OCI-LY7 (cell line): ENCODE data around the gene FOLH1. TPM values are rescaled to one million over a fixed set of nuclear protein-coding genes. Genes with fewer than 3 reads are reported as not detected.
"Not testable (repeated sequence)": the region's sequence is repeated elsewhere in the genome, so short reads cannot be mapped to it uniquely, and the experiment has no call there.

Experiments used
- BruUV-seq: library from RNA; stranded (reverse); fragments of 400-500 nt; replicated peaks from 2 replicates; lab custom pipeline; 2021; lab: Mats Ljungman, UMichigan
- CTCF ChIA-PET: fragments of 300-600 bp; sonication (Branson Sonifier 250); formaldehyde crosslinking; loops from one replicate; lab custom pipeline; 2022; ENCODE audit warnings: antibody characterized with exemption; ENCODE audit not compliant: unreplicated experiment; lab: Charles Lee
- POLR2A ChIA-PET: fragments of 300-600 bp; sonication (Branson Sonifier 250); formaldehyde crosslinking; loops from one replicate; lab custom pipeline; 2022; ENCODE audit warnings: antibody characterized with exemption; lab: Charles Lee
- DNase-seq: peaks from one replicate; pipeline ENCODE4 v3.0.0-alpha.2; 2015; ENCODE audit warnings: low spot score
- H2AFZ ChIP-seq: fragments of 200-600 bp; sonication (generic), shearing (Covaris generic); 2 replicates; pipeline ENCODE4 v1.6.1; 2014; ENCODE audit warnings: mild to moderate bottlenecking, antibody characterized with exemption, low read length, moderate library complexity
- H3K27ac ChIP-seq: fragments of 200-600 bp; sonication (generic); 2 replicates; pipeline ENCODE4 v1.5.1; 2014; ENCODE audit warnings: mixed run types, low read depth, mild to moderate bottlenecking, moderate library complexity, low read length, inconsistent platforms; ENCODE audit not compliant: poor library complexity, severe bottlenecking
- H3K36me3 ChIP-seq: fragments of 200-600 bp; sonication (generic); 2 replicates; pipeline ENCODE4 v1.6.1; 2014; ENCODE audit warnings: mild to moderate bottlenecking, antibody characterized with exemption, low read length, moderate library complexity, mixed read lengths; ENCODE audit not compliant: insufficient read depth
- H3K4me1 ChIP-seq: fragments of 200-600 bp; sonication (generic); 2 replicates; pipeline ENCODE4 v1.5.1; 2014; ENCODE audit warnings: mild to moderate bottlenecking, low read length; ENCODE audit not compliant: insufficient read depth, poor library complexity, severe bottlenecking
- H3K4me2 ChIP-seq: fragments of 200-600 bp; sonication (generic); 2 replicates; pipeline ENCODE4 v1.6.1; 2014; ENCODE audit warnings: mild to moderate bottlenecking, low read length
- H3K4me3 ChIP-seq: fragments of 200-600 bp; sonication (generic); 2 replicates; pipeline ENCODE4 v1.5.1; 2014; ENCODE audit warnings: mild to moderate bottlenecking, low read depth, low read length; ENCODE audit not compliant: poor library complexity, severe bottlenecking
- H3K79me2 ChIP-seq: fragments of 200-600 bp; sonication (generic); 2 replicates; pipeline ENCODE4 v1.6.1; 2016; ENCODE audit warnings: low read depth, mild to moderate bottlenecking, low read length, moderate library complexity, mixed read lengths; ENCODE audit not compliant: insufficient read depth
- H3K9me2 ChIP-seq: fragments of 200-600 bp; sonication (generic); 2 replicates; pipeline ENCODE4 v1.6.1; 2016; ENCODE audit warnings: mild to moderate bottlenecking, low read length, mixed read lengths; ENCODE audit not compliant: insufficient read depth
- H3K9me3 ChIP-seq: fragments of 200-600 bp; sonication (generic); 2 replicates; pipeline ENCODE4 v1.6.1; 2014; ENCODE audit warnings: mild to moderate bottlenecking, mixed run types, low read length, mixed read lengths
- H4K20me1 ChIP-seq: fragments of 200-600 bp; sonication (generic); 2 replicates; pipeline ENCODE4 v1.6.1; 2014; ENCODE audit warnings: mild to moderate bottlenecking, antibody characterized with exemption, low read length, moderate library complexity, mixed read lengths; ENCODE audit not compliant: insufficient read depth
- intact Hi-C: fragments of 100-400 bp; cut with micrococcal nuclease; formaldehyde crosslinking; loops from one replicate; pipeline ENCODE4 v1.10.0; 2022; ENCODE audit not compliant: unreplicated experiment
- total RNA-seq, 2 experiments: library from RNA; depleted of rRNA in 1 of 2; stranded (reverse); fragments of >200 nt in 1 of 2; shearing (Covaris generic) in 1 of 2; gene quantifications; 2 replicates each; pipeline ENCODE4 v1.2.3, GENCODE V29; 2014 to 2022

Gene FOLH1
- total RNA-seq, 2 experiments from 2014 or later: not detected

- H3K9me3 ChIP-seq, BruUV-seq, DNase-seq, POLR2A ChIA-PET, H3K27ac ChIP-seq, H4K20me1 ChIP-seq, H2AFZ ChIP-seq, H3K36me3 ChIP-seq, intact Hi-C loops, H3K4me1 ChIP-seq, H3K4me2 ChIP-seq, H3K4me3 ChIP-seq, CTCF ChIA-PET, H3K9me2 ChIP-seq, H3K79me2 ChIP-seq: not testable (repeated sequence)
Measured at GRCh38 chr11:49233685-49234084, 25.3 kb upstream of the FOLH1 start.

- H4K20me1 ChIP-seq, intact Hi-C loops, H3K9me3 ChIP-seq, CTCF ChIA-PET, POLR2A ChIA-PET, H3K4me3 ChIP-seq, DNase-seq, BruUV-seq, H3K36me3 ChIP-seq, H3K27ac ChIP-seq, H3K9me2 ChIP-seq, H3K4me1 ChIP-seq, H2AFZ ChIP-seq, H3K4me2 ChIP-seq, H3K79me2 ChIP-seq: not testable (repeated sequence)
Measured at GRCh38 chr11:49233019-49233418, 24.6 kb upstream of the FOLH1 start.

- H3K27ac ChIP-seq, H3K4me1 ChIP-seq, H3K79me2 ChIP-seq, H3K4me2 ChIP-seq, CTCF ChIA-PET, BruUV-seq, H3K4me3 ChIP-seq, intact Hi-C loops, H2AFZ ChIP-seq, H3K9me3 ChIP-seq, H3K9me2 ChIP-seq, DNase-seq, H4K20me1 ChIP-seq, H3K36me3 ChIP-seq: not testable (repeated sequence)
- POLR2A ChIA-PET: interaction anchor here (0.6 kb wide), 1 partner anchor 1275 kb away, joined by 3 read pairs; no protein-coding TSS in a partner anchor
Measured at GRCh38 chr11:49231725-49232124, 23.3 kb upstream of the FOLH1 start.

GRCh38 chr11:49230534-49230933 is 22.1 kb upstream of the FOLH1 start:
- POLR2A ChIA-PET: not testable (repeated sequence)

GRCh38 chr11:49230001-49230400 is 21.6 kb upstream of the FOLH1 start:
- DNase-seq, CTCF ChIA-PET, POLR2A ChIA-PET: not testable (repeated sequence)

More at GRCh38 chr11:49230534-49230933, 22.1 kb upstream of the FOLH1 start:
- H3K9me2 ChIP-seq, H3K4me1 ChIP-seq, H2AFZ ChIP-seq, BruUV-seq, H3K4me3 ChIP-seq, H3K79me2 ChIP-seq, DNase-seq, intact Hi-C loops, H3K27ac ChIP-seq, H4K20me1 ChIP-seq, H3K36me3 ChIP-seq, H3K9me3 ChIP-seq, H3K4me2 ChIP-seq, CTCF ChIA-PET: not testable (repeated sequence)

More at GRCh38 chr11:49230001-49230400, 21.6 kb upstream of the FOLH1 start:
- H3K36me3 ChIP-seq, H3K4me2 ChIP-seq, intact Hi-C loops, H3K27ac ChIP-seq, BruUV-seq, H3K9me2 ChIP-seq, H3K79me2 ChIP-seq, H2AFZ ChIP-seq, H4K20me1 ChIP-seq, H3K9me3 ChIP-seq, H3K4me1 ChIP-seq, H3K4me3 ChIP-seq: not testable (repeated sequence)
